Mesenchymal stem cell (in vitro differentiated cells and primary cell): ENCODE data around the gene SMYD1.

Source experiments
- DNase-seq: peaks from one replicate; pipeline ENCODE4 v3.0.0-alpha.2; 2013
- H2AFZ ChIP-seq: one replicate; pipeline ENCODE4 v1.6.1; 2013; ENCODE audit warnings: low read depth, mild to moderate bottlenecking, control low read depth, inconsistent platforms, low read length, moderate library complexity
- H2AK5ac ChIP-seq: 2 replicates; pipeline ENCODE4 v1.6.1; 2013; ENCODE audit warnings: low read length, moderate library complexity, mild to moderate bottlenecking, inconsistent platforms; ENCODE audit not compliant: severe bottlenecking
- H2BK120ac ChIP-seq: one replicate; pipeline ENCODE4 v1.6.1; 2013; ENCODE audit warnings: low read depth, mild to moderate bottlenecking, inconsistent platforms, low read length, moderate library complexity
- H2BK12ac ChIP-seq, 2 experiments: one replicate each; pipeline ENCODE4 v1.6.1; 2013; ENCODE audit warnings: inconsistent platforms in 2 of 2, low read length in 2 of 2, mild to moderate bottlenecking in 2 of 2, moderate library complexity in 2 of 2, control low read depth in 1 of 2
- H2BK15ac ChIP-seq: one replicate; pipeline ENCODE4 v1.6.1; 2013; ENCODE audit warnings: mild to moderate bottlenecking, low read depth, inconsistent platforms; ENCODE audit not compliant: poor library complexity, severe bottlenecking
- H2BK5ac ChIP-seq: 2 replicates; pipeline ENCODE4 v1.6.1; 2013; ENCODE audit warnings: low read depth, mild to moderate bottlenecking, low read length, control low read depth, inconsistent platforms; ENCODE audit not compliant: poor library complexity, severe bottlenecking
- H3K14ac ChIP-seq, 2 experiments: one replicate each; pipeline ENCODE4 v1.6.1; 2013; ENCODE audit warnings: inconsistent platforms in 2 of 2, low read length in 2 of 2, control low read depth in 1 of 2, mild to moderate bottlenecking in 1 of 2, moderate library complexity in 1 of 2
- H3K18ac ChIP-seq, 2 experiments: one replicate each; pipeline ENCODE4 v1.6.1; 2013; ENCODE audit warnings: inconsistent platforms in 2 of 2, low read length in 2 of 2, control low read depth in 1 of 2, low read depth in 1 of 2, mild to moderate bottlenecking in 1 of 2
- H3K23ac ChIP-seq, 2 experiments: one replicate each; pipeline ENCODE4 v1.6.1; 2013; ENCODE audit warnings: inconsistent platforms in 2 of 2, low read length in 2 of 2, mild to moderate bottlenecking in 2 of 2, moderate library complexity in 2 of 2, control low read depth in 1 of 2
- H3K27ac ChIP-seq: 2 replicates; pipeline ENCODE4 v1.5.1; 2013; ENCODE audit warnings: mild to moderate bottlenecking, moderate library complexity, low read length, control low read depth, inconsistent platforms; ENCODE audit not compliant: poor library complexity, severe bottlenecking
- H3K27me3 ChIP-seq, 2 experiments: 2 replicates each; pipeline versions ENCODE4 v1.6.1 to v1.7.0; 2013; ENCODE audit warnings: low read length in 2 of 2, mild to moderate bottlenecking in 2 of 2, moderate library complexity in 2 of 2, control low read depth in 1 of 2, inconsistent platforms in 1 of 2; ENCODE audit not compliant: control insufficient read depth in 1 of 2, insufficient read depth in 1 of 2
- H3K36me3 ChIP-seq, 2 experiments: 2 replicates each; pipeline versions ENCODE4 v1.6.1 to v1.7.0; 2013; ENCODE audit warnings: low read length in 2 of 2, control low read depth in 1 of 2, inconsistent platforms in 1 of 2, low read depth in 1 of 2, mild to moderate bottlenecking in 1 of 2; ENCODE audit not compliant: insufficient read depth in 2 of 2, control insufficient read depth in 1 of 2
- H3K4ac ChIP-seq, 2 experiments: one replicate each; pipeline ENCODE4 v1.6.1; 2013; ENCODE audit warnings: inconsistent platforms in 2 of 2, low read length in 2 of 2, mild to moderate bottlenecking in 2 of 2, moderate library complexity in 2 of 2, control low read depth in 1 of 2, low read depth in 1 of 2
- H3K4me1 ChIP-seq: 2 replicates; pipeline ENCODE4 v1.6.1; 2013; ENCODE audit warnings: low read depth, low read length, control low read depth; ENCODE audit not compliant: control insufficient read depth, insufficient read depth
- H3K4me2 ChIP-seq: 2 replicates; pipeline ENCODE4 v1.6.1; 2013; ENCODE audit warnings: low read length, mild to moderate bottlenecking, inconsistent platforms; ENCODE audit not compliant: poor library complexity, severe bottlenecking
- H3K4me3 ChIP-seq, 2 experiments: 2 replicates each; pipeline versions ENCODE4 v1.5.1 to v1.7.0; 2013; ENCODE audit warnings: low read length in 2 of 2, mild to moderate bottlenecking in 2 of 2, control low read depth in 1 of 2, low read depth in 1 of 2; ENCODE audit not compliant: insufficient read depth in 1 of 2
- H3K79me1 ChIP-seq: replicated peaks from 2 replicates; pipeline ENCODE4 v1.6.1; 2013; ENCODE audit warnings: mild to moderate bottlenecking, control low read depth, low read length, inconsistent platforms; ENCODE audit not compliant: poor library complexity, severe bottlenecking
- H3K9ac ChIP-seq: 2 replicates; pipeline ENCODE4 v1.7.0; 2013; ENCODE audit warnings: mild to moderate bottlenecking, low read length, moderate library complexity
- H3K9me3 ChIP-seq: 2 replicates; pipeline ENCODE4 v1.7.0; 2013; ENCODE audit warnings: mild to moderate bottlenecking, low read length; ENCODE audit not compliant: control insufficient read depth
- H4K8ac ChIP-seq: one replicate; pipeline ENCODE4 v1.6.1; 2013; ENCODE audit warnings: inconsistent platforms, mild to moderate bottlenecking, low read length, moderate library complexity
- H4K91ac ChIP-seq: one replicate; pipeline ENCODE4 v1.6.1; 2013; ENCODE audit warnings: mild to moderate bottlenecking, low read length, inconsistent platforms
- WGBS: methylation state at CpG from one replicate; pipeline ENCODE4 v1.1.7; 2013; ENCODE audit warnings: mixed read lengths; 5-methylcytosine and 5-hydroxymethylcytosine counted together

The SMYD1 gene

GRCh38 chr2:88116669-88117432 is 49.2 kb downstream of the SMYD1 start:
- Histone ChIP-seq H3K9me3 (no peaks in the 10 kb centered on the region), H3K4me2 (no peak overlapping the region), H3K9ac (no peak overlapping the region), H3K18ac (no peak overlapping the region), H3K4me3 (no peak overlapping the region), H4K8ac (no peak overlapping the region), H2AK5ac (no peak overlapping the region), H2BK5ac (no peak overlapping the region), H3K14ac (no peak overlapping the region), H3K36me3 (no peaks in the 10 kb centered on the region), H3K4me1 (no peaks in the 10 kb centered on the region), H2BK12ac (no peak overlapping the region), H3K4ac (no peak overlapping the region), H4K91ac (no peak overlapping the region), H3K23ac (no peak overlapping the region), H3K27ac (no peak overlapping the region), H3K79me1 (no peaks in the 10 kb centered on the region), H2AFZ (no peak overlapping the region), H2BK15ac (no peak overlapping the region), H2BK120ac (no peak overlapping the region), H3K27me3 (peaks cover 5 to 58% of the 10 kb centered on the region in 2 experiments)
- WGBS = 93% methylated on average over 18 of the region's 18 CpGs
- no peak for DNase-seq

GRCh38 chr2:88117973-88118372 is 50.3 kb downstream of the SMYD1 start:
- H3K79me1 ChIP-seq = no peaks in the 10 kb centered on the region
- no peak overlapping the region for H3K4me2 ChIP-seq
- no peak overlapping the region for H3K18ac ChIP-seq
- H2BK12ac ChIP-seq = no peak overlapping the region
- H3K4me3 ChIP-seq = no peak overlapping the region
- DNase-seq = no peak
- no peak overlapping the region for H2AK5ac ChIP-seq
- no peak overlapping the region for H3K27ac ChIP-seq
- H4K91ac ChIP-seq = no peak overlapping the region
- H3K14ac ChIP-seq = no peak overlapping the region
- H3K27me3 ChIP-seq = peaks cover 5 to 56% of the 10 kb centered on the region in 2 experiments
- no peak overlapping the region for H2BK5ac ChIP-seq
- H3K9me3 ChIP-seq = no peaks in the 10 kb centered on the region
- H3K4me1 ChIP-seq = no peaks in the 10 kb centered on the region
- no peak overlapping the region for H2BK120ac ChIP-seq
- H3K23ac ChIP-seq = no peak overlapping the region
- H3K36me3 ChIP-seq = no peaks in the 10 kb centered on the region
- H3K9ac ChIP-seq = no peak overlapping the region
- H2AFZ ChIP-seq = no peak overlapping the region
- WGBS = 79% methylated on average over 4 of the region's 4 CpGs
- no peak overlapping the region for H2BK15ac ChIP-seq
- H4K8ac ChIP-seq = no peak overlapping the region
- no peak overlapping the region for H3K4ac ChIP-seq

- H3K4me1 ChIP-seq = no peaks in the 10 kb centered on the region
- H3K9me3 ChIP-seq = no peaks in the 10 kb centered on the region
- H2AFZ ChIP-seq = no peak overlapping the region
- H3K4ac ChIP-seq = no peak overlapping the region
- no peak overlapping the region for H4K8ac ChIP-seq
- H2BK15ac ChIP-seq = no peak overlapping the region
- WGBS = 88% methylated on average over 4 of the region's 4 CpGs
- no peak overlapping the region for H3K27ac ChIP-seq
- H3K18ac ChIP-seq = no peak overlapping the region
- no peak overlapping the region for H3K9ac ChIP-seq
- H3K14ac ChIP-seq = no peak overlapping the region
- no peak overlapping the region for H3K4me3 ChIP-seq
- no peaks in the 10 kb centered on the region for H3K79me1 ChIP-seq
- peaks cover 8 to 64% of the 10 kb centered on the region in 2 experiments for H3K27me3 ChIP-seq
- no peak overlapping the region for H3K4me2 ChIP-seq
- H2AK5ac ChIP-seq = no peak overlapping the region
- no peak overlapping the region for H3K23ac ChIP-seq
- no peak overlapping the region for H2BK12ac ChIP-seq
- H3K36me3 ChIP-seq = no peaks in the 10 kb centered on the region
- no peak for DNase-seq
- H2BK5ac ChIP-seq = no peak overlapping the region
- H4K91ac ChIP-seq = no peak overlapping the region
- H2BK120ac ChIP-seq = no peak overlapping the region
Measured at GRCh38 chr2:88121678-88122077, 54.1 kb downstream of the SMYD1 start.

- Histone ChIP-seq H4K8ac (no peak overlapping the region), H3K4me1 (no peaks in the 10 kb centered on the region), H2BK15ac (no peak overlapping the region), H3K4me2 (no peak overlapping the region), H3K27ac (no peak overlapping the region), H2BK5ac (no peak overlapping the region), H2BK12ac (no peak overlapping the region), H3K27me3 (peaks cover 13 to 67% of the 10 kb centered on the region in 2 experiments), H3K36me3 (no peaks in the 10 kb centered on the region), H2AFZ (no peak overlapping the region), H2BK120ac (no peak overlapping the region), H3K9ac (no peak overlapping the region), H2AK5ac (no peak overlapping the region), H4K91ac (no peak overlapping the region), H3K23ac (no peak overlapping the region), H3K14ac (no peak overlapping the region), H3K4me3 (no peak overlapping the region), H3K79me1 (no peaks in the 10 kb centered on the region), H3K9me3 (no peaks in the 10 kb centered on the region), H3K18ac (no peak overlapping the region), H3K4ac (no peak overlapping the region)
- DNase-seq = no peak
- 77% methylated on average over 8 of the region's 8 CpGs for WGBS
Measured at GRCh38 chr2:88122141-88122884, 54.7 kb downstream of the SMYD1 start.
